Epidermal melanocyte (primary cell): ENCODE results near the gene OLIG2.

Experiments
- DNase-seq: peaks from one replicate; pipeline ENCODE4 v3.0.0; 2011; ENCODE audit warnings: low spot score; ENCODE audit not compliant: insufficient read length

The OLIG2 gene

DNA sequence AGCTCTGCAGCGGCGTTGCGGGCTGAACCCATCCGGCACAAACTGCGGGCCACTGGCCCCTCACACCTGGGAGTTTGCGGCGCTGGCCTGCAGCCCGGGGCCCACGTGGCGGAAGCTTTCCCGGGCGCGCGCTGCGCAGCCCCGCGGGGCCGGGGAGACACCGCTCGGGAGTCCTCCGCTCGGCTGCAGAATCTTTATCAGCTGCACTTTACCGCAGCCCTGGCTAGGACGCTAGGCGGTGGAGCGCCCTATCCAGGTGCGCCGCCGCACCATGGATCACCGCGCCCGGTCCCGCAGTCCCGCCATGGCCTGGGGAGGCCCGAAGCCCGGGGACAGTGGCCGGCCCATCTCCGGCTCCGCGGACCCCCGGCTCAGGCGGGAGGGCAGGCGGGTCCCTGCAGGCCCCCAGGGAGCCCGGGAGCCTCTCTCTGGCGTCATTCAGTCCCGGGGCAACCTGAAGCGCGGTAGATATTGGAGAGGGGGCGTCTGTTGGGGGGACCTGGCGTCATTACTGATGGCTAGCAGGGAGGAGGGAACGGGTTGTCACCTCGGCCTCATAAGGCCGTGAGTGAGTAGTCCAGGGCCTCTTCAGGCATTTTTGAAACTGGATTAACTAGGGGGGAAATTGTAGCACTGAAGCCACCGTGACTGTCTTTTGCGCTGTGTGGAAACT, 5.7 kb upstream of the OLIG2 start:
- DNase-seq = no peak

DNA sequence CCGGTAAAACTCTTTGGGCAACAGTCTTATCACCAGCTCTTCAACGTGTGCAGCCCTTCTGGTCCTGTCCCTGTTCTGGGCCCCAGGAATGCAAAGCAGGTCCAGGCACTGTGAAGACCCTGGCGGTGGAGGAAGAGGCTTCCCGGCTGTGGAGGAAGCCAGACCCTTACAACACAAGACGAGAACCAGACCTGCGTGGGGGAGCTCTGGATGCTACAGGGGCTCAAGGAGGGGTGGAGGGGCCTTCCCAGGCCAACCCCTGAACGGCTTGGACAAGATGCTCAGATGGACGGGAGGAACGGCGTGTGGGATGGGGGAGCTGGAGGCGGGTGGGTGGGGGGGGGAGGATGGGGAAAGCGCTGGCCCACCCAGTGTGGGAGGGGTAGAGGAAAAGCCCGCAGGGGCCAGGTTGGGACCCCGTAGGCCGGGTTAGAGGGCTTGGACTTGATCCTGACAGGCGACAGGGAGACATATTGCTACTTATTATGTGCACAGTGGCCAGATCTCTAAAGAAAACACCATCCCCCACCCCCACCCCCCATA, 5.1 kb upstream of the OLIG2 start:
- no peak for DNase-seq

DNA sequence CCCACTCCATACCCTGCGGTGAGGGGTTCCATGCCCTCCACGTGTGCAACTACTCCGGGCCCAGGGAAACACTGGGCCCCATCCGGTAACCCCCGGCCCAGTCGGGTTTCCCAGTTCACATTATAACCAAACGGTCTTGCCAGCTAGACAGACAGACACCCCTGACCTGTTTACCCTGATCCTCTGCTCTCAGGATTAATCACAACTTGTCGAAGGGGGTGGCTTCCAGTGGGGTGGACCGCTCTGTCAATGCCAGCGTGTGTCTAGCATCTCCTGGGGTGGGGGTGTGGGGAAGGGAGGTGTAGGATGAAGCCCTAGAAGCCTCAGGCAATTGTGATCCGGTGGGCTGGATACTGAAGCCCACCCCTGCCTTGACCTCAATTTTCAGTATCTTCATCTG, 4.6 kb upstream of the OLIG2 start:
- no peak for DNase-seq

DNA sequence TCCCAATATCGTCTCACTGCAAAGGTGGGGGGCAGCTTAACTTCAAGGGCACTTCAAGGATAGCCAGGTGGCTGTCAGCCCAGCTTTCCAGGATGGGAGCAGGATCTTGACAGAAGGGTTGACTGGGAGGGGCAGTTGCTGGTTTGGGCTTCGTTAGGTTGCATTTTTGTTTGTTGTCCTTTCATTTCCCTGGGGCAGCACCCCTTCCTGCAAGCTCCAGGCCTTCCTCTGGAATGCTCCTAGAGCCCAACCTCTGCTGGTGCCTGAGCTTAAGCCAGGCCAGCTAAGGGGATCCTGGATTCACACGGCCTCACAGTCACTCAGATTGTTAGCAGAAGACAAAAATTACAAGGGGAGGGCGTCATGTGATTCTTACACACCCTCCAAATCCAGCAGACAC, 4.1 kb upstream of the OLIG2 start:
- no peak for DNase-seq

DNA sequence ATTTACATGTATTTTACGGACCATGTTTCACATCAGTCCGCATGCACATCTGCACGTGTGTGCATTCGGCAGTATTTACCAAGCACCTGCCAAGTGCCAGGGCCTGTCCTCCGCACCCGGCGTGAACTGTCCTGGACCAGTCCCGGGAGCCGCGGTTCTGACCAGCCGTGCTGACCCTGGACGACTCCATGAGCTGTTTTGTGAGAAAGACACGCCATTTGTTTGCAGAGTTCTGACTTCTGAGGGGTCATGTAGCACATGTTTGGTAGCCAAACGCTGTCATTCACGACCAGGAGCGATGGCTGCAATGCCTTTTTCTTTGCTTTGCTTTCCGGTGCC, 3.3 kb upstream of the OLIG2 start:
- DNase-seq = no peak

DNA sequence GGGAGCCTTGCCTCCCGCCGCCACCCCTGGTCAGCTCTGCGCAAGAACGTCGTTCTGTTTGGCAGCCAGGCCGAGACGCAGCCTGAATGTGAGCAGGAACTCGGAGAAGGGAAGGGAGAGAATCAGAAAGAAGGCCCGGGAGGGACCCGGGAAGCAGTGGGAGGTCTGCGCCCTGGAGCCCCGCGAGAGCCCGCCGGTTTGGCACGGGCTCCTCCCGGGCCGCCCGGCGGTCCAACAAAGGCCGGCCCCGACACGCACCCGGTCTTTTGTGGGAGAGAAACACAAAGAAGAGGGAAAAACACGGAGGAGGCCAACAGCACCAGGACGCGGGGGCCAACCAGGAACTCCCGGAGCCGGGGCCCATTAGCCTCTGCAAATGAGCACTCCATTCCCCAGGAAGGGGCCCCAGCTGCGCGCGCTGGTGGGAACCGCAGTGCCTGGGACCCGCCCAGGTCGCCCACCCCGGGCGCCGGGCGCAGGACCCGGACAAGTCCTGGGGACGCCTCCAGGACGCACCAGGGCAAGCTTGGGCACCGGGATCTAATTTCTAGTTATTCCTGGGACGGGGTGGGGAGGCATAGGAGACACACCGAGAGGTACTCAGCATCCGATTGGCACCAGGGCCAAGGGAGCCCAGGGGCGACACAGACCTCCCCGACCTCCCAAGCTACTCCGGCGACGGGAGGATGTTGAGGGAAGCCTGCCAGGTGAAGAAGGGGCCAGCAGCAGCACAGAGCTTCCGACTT, 2.7 kb upstream of the OLIG2 start:
- DNase-seq = no peak

DNA sequence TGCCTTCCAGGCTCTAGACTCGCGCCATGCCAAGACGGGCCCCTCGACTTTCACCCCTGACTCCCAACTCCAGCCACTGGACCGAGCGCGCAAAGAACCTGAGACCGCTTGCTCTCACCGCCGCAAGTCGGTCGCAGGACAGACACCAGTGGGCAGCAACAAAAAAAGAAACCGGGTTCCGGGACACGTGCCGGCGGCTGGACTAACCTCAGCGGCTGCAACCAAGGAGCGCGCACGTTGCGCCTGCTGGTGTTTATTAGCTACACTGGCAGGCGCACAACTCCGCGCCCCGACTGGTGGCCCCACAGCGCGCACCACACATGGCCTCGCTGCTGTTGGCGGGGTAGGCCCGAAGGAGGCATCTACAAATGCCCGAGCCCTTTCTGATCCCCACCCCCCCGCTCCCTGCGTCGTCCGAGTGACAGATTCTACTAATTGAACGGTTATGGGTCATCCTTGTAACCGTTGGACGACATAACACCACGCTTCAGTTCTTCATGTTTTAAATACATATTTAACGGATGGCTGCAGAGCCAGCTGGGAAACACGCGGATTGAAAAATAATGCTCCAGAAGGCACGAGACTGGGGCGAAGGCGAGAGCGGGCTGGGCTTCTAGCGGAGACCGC, 2.0 kb upstream of the OLIG2 start:
- DNase-seq = no peak

DNA sequence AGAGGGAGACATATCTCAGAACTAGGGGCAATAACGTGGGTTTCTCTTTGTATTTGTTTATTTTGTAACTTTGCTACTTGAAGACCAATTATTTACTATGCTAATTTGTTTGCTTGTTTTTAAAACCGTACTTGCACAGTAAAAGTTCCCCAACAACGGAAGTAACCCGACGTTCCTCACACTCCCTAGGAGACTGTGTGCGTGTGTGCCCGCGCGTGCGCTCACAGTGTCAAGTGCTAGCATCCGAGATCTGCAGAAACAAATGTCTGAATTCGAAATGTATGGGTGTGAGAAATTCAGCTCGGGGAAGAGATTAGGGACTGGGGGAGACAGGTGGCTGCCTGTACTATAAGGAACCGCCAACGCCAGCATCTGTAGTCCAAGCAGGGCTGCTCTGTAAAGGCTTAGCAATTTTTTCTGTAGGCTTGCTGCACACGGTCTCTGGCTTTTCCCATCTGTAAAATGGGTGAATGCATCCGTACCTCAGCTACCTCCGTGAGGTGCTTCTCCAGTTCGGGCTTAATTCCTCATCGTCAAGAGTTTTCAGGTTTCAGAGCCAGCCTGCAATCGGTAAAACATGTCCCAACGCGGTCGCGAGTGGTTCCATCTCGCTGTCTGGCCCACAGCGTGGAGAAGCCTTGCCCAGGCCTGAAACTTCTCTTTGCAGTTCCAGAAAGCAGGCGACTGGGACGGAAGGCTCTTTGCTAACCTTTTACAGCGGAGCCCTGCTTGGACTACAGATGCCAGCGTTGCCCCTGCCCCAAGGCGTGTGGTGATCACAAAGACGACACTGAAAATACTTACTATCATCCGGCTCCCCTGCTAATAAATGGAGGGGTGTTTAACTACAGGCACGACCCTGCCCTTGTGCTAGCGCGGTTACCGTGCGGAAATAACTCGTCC, 1.3 kb upstream of the OLIG2 start:
- DNase-seq = no peak

DNA sequence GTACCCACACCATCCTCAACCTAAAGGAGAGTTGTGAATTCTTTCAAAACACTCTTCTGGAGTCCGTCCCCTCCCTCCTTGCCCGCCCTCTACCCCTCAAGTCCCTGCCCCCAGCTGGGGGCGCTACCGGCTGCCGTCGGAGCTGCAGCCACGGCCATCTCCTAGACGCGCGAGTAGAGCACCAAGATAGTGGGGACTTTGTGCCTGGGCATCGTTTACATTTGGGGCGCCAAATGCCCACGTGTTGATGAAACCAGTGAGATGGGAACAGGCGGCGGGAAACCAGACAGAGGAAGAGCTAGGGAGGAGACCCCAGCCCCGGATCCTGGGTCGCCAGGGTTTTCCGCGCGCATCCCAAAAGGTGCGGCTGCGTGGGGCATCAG, 638 bp upstream of the OLIG2 start:
- no peak for DNase-seq

DNA sequence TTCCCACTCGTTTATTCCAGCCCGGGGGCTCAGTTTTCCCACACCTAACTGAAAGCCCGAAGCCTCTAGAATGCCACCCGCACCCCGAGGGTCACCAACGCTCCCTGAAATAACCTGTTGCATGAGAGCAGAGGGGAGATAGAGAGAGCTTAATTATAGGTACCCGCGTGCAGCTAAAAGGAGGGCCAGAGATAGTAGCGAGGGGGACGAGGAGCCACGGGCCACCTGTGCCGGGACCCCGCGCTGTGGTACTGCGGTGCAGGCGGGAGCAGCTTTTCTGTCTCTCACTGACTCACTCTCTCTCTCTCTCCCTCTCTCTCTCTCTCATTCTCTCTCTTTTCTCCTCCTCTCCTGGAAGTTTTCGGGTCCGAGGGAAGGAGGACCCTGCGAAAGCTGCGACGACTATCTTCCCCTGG, 716 bp downstream of the OLIG2 start:
- DNase-seq = no peak

DNA sequence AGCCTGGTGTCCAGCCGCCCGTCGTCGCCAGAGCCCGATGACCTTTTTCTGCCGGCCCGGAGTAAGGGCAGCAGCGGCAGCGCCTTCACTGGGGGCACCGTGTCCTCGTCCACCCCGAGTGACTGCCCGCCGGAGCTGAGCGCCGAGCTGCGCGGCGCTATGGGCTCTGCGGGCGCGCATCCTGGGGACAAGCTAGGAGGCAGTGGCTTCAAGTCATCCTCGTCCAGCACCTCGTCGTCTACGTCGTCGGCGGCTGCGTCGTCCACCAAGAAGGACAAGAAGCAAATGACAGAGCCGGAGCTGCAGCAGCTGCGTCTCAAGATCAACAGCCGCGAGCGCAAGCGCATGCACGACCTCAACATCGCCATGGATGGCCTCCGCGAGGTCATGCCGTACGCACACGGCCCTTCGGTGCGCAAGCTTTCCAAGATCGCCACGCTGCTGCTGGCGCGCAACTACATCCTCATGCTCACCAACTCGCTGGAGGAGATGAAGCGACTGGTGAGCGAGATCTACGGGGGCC, 1.2 kb downstream of the OLIG2 start:
- no peak for DNase-seq

DNA sequence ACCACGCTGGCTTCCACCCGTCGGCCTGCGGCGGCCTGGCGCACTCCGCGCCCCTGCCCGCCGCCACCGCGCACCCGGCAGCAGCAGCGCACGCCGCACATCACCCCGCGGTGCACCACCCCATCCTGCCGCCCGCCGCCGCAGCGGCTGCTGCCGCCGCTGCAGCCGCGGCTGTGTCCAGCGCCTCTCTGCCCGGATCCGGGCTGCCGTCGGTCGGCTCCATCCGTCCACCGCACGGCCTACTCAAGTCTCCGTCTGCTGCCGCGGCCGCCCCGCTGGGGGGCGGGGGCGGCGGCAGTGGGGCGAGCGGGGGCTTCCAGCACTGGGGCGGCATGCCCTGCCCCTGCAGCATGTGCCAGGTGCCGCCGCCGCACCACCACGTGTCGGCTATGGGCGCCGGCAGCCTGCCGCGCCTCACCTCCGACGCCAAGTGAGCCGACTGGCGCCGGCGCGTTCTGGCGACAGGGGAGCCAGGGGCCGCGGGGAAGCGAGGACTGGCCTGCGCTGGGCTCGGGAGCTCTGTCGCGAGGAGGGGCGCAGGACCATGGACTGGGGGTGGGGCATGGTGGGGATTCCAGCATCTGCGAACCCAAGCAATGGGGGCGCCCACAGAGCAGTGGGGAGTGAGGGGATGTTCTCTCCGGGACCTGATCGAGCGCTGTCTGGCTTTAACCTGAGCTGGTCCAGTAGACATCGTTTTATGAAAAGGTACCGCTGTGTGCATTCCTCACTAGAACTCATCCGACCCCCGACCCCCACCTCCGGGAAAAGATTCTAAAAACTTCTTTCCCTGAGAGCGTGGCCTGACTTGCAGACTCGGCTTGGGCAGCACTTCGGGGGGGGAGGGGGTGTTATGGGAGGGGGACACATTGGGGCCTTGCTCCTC, 1.9 kb downstream of the OLIG2 start:
- no peak for DNase-seq

DNA sequence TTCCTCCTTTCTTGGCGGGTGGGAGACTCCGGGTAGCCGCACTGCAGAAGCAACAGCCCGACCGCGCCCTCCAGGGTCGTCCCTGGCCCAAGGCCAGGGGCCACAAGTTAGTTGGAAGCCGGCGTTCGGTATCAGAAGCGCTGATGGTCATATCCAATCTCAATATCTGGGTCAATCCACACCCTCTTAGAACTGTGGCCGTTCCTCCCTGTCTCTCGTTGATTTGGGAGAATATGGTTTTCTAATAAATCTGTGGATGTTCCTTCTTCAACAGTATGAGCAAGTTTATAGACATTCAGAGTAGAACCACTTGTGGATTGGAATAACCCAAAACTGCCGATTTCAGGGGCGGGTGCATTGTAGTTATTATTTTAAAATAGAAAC, 2.5 kb downstream of the OLIG2 start:
- no peak for DNase-seq

DNA sequence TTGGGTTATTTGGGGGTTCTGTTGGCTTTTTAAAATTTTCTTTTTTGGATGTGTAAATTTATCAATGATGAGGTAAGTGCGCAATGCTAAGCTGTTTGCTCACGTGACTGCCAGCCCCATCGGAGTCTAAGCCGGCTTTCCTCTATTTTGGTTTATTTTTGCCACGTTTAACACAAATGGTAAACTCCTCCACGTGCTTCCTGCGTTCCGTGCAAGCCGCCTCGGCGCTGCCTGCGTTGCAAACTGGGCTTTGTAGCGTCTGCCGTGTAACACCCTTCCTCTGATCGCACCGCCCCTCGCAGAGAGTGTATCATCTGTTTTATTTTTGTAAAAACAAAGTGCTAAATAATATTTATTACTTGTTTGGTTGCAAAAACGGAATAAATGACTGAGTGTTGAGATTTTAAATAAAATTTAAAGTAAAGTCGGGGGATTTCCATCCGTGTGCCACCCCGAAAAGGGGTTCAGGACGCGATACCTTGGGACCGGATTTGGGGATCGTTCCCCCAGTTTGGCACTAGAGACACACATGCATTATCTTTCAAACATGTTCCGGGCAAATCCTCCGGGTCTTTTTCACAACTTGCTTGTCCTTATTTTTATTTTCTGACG, 3.1 kb downstream of the OLIG2 start:
- no peak for DNase-seq

DNA sequence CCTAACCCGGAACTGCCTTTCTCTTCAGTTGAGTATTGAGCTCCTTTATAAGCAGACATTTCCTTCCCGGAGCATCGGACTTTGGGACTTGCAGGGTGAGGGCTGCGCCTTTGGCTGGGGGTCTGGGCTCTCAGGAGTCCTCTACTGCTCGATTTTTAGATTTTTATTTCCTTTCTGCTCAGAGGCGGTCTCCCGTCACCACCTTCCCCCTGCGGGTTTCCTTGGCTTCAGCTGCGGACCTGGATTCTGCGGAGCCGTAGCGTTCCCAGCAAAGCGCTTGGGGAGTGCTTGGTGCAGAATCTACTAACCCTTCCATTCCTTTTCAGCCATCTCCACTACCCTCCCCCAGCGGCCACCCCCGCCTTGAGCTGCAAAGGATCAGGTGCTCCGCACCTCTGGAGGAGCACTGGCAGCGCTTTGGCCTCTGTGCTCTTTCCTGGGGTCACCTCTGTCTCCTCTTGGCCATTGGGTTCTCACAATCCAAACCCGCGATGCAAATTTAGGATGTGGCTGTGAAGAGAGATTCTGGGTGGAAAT, 3.7 kb downstream of the OLIG2 start:
- DNase-seq = no peak

DNA sequence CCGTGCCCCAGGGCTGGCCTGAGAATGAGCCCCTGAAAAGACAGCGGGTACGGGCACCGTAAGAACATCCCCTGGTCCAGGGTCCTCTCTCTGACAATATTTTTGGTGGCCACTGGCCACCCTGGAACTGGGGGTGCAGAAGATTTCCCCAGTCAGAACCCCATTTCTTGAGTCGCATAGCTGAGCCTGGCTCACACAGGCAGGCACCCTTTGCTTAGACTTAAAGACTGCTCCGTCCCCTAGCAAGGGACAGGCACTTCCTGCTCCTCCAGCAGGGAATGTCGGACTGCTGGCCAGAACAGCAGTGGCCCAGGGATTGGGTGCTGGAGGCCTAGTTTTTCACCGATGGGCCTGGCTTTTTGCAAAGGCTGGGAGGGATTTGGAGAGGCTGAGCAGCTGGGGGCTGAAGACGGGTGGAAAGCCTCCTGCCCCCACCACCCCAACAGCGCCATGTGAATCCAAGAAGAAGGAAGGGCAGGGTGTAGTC, 4.3 kb downstream of the OLIG2 start:
- no peak for DNase-seq

DNA sequence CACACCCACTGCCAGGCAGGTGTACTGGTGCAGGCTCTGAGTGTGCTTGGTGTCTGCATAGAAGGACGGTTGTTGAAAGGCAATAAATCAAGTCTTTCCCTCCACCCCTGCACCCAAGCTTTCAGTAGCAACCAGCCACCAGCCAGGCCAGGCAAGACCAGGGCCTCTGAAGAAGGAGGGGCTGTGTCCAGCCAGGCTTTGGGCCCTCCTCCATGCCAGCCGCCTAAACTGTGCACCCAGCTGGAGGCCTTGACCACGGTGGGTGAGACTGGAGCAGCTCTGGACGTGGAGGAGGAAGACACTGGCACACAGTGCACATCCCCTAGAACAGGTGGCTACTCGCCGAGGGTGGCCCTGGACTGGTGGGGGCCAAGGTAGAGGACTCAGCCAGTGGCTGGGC, 4.9 kb downstream of the OLIG2 start:
- no peak for DNase-seq

DNA sequence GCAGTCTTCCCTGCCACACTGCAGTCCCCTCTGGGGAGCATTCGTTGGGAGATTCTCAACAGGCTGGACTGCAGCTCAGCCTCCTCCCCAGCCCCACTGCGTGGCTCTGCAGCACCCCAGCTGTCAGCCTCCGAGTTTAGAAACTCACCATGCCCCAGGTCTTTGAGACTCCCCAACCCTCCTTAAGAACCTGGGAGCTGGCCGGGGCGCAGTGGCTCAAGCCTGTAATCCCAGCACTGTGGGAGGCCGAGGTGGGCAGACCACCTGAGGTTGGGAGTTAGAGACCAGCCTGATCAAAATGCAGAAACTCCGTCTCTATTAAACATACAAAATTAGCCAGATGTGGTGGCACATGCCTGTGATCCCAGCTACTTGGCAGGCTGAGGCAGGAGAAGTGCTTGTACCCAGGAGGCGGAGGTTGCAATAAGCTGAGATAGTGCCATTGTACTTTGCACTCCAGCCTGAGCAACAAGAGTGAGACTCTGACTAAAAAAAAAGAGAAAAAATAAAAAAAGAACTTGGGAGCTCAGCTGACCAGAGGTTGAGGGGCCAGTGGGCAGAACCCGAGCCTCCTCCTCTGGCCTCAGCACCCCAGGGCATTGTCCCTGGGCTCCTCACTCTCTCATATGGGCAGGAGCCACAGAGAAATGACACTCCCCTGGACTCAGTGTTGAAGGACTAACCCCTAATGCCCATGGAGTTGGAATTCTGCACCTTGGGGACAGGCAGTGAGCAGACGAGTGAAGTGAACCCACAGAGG, 5.6 kb downstream of the OLIG2 start:
- DNase-seq = no peak
